Inferior parietal cortex (tissue), 1 donor: ENCODE data around the gene HHLA2.
"Not testable (repeated sequence)": the region's sequence is repeated elsewhere in the genome, so short reads cannot be mapped to it uniquely, and the experiment has no call there.

Source experiments
- DNase-seq: peaks from one replicate; pipeline ENCODE4 v3.0.0-alpha.2; 2016; ENCODE audit errors: extremely low spot score

The HHLA2 gene, protein sequence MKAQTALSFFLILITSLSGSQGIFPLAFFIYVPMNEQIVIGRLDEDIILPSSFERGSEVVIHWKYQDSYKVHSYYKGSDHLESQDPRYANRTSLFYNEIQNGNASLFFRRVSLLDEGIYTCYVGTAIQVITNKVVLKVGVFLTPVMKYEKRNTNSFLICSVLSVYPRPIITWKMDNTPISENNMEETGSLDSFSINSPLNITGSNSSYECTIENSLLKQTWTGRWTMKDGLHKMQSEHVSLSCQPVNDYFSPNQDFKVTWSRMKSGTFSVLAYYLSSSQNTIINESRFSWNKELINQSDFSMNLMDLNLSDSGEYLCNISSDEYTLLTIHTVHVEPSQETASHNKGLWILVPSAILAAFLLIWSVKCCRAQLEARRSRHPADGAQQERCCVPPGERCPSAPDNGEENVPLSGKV

GRCh38 chr3:108296239-108296638, at the start of gene HHLA2:
Gene HHLA2 (plus strand): TSS chr3:108296548. CDS start chr3:108351814, 55,266 bp downstream.
- no peak for DNase-seq

DNA sequence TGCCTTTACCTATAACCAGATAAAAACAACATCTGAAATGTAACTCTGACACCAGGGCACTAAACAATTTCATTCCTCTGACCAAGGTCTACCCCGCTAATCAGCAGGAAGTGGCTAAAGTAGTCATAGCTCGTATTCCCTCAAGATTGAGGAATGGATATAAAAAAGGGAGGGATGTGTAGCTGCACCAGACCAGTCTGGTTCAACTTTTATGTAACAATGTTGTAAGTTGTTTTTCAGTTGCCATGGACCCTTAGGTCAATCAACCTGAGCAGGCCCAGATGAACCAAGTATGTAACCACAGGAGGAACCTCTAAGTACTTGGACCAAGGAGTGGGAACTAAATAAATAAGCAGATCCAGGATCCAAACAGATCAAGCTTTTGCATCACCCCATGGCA, 45.7 kb upstream of the HHLA2 start:
- no peak for DNase-seq

DNA sequence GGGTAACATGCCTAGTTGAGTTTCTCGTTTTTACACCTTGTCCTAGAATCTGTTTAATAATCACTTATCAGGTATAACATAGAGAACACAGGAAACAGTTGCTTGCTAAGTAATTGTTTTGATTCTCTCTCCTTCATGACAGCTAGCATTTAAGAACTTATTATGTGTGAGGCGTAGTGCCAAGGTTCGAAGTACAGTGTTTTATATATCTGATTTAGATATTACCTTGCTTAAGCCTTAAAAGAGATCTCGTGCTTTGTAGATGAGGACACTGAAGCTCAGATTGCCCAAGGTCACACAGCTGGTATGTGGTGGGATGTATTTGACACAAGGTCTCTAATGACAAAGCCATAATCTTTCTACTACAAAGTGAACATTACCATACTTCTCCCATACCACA, 45.1 kb upstream of the HHLA2 start:
- DNase-seq: no peak

DNA sequence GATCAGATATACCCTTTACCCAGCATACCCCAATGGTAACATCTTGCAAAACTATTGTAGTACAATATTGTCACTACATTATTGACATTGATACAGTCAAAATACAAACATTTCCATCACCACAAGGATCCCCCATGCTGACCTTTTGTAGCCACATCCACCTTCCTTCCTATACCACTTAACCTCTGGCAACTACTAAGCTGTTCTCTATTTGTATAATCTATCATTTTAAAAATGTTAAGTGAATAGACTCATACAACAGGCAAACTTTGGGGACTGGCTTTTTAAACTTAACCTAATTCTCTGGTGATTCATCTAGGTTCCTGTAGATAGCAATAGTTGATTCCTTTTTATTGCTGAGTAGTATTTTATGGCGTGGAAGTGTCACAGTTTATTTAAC, 44.5 kb upstream of the HHLA2 start:
- no peak for DNase-seq

DNA sequence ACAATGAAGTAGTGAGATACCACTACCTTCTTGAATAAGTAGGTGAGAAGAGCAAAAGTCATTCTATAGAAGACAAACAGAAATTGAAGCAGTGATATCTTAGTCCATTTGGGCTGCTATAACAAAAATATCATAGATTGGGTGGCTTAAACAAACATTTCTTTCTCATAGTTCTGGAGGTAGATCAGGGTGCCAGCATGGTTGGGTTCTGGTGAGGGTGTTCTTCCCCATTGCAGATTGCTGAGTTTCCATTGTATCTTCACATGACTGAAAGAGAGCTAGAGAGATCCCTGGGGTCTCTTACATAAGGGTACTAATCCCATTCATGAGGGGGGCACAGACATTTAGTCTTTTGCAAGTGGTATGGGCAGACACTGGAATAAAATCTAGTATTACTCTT, 41.2 kb upstream of the HHLA2 start:
- DNase-seq: no peak

GRCh38 chr3:108264534-108265298, 31.6 kb upstream of the HHLA2 start:
- DNase-seq: not testable (repeated sequence)

DNA sequence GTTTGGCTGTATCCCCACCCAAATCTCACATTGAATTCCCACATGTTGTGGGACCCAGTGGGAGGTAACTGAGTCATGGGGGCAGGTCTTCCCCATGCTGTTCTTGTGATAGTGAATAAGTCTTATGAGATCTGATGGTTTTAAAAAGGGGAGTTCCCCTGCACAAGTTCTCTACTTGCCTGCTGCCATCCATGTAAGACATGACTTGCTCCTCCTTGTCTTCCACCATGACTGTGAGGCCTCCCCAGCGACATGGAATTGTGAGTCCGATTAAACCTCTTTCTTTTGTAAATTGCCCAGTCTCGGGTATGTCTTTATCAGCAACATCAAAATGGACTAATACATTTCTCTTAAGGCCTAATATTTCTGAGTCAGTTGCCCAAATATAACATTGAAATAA, 28.1 kb upstream of the HHLA2 start:
- DNase-seq: not testable (repeated sequence)

- no peak for DNase-seq
Observed at GRCh38 chr3:108271626-108272025, 24.7 kb upstream of the HHLA2 start.

DNA sequence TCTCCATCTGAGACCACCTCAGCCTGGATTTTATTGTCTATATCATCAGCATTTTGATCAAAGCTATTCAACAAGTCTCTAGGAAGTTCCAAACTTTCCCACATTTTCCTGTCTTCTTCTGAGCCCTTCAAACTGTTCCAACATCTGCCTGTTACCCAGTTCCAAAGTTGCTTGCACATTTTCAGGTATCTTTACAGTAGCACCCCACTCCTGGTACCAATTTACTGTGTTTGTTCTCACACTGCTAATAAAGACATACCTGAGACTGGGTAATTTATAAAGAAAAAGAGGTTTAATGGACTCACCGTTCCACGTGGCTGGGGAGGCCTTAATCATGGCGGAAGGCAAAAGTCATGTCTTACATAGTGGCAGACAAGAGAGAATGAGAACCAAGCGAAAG, 17.3 kb upstream of the HHLA2 start:
- not testable (repeated sequence) for DNase-seq

GRCh38 chr3:108280476-108280875, 15.9 kb upstream of the HHLA2 start:
- no peak for DNase-seq

DNA sequence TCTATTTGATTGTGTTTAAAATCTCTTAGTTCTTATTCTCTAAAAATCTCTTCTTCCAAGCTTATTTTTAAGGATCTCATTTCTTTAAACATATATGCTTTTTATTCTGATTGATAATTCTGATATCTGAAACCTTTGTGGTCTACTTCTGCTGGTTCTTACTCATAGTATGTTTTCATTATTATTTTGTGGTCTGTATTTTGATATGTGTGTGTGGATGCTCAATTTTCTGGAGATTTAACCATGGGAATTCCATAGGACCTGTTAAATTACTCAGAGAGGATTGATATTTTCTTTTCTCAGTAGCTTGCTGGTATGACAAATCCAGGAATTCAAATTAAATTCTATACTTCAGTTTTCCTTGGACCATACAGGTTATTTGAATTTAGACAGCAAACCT, 14.7 kb upstream of the HHLA2 start:
- no peak for DNase-seq

GRCh38 chr3:108283006-108283405, 13.3 kb upstream of the HHLA2 start:
- DNase-seq: no peak

GRCh38 chr3:108283989-108284388, 12.4 kb upstream of the HHLA2 start:
- DNase-seq: no peak

GRCh38 chr3:108285176-108285575, 11.2 kb upstream of the HHLA2 start:
- no peak for DNase-seq

DNA sequence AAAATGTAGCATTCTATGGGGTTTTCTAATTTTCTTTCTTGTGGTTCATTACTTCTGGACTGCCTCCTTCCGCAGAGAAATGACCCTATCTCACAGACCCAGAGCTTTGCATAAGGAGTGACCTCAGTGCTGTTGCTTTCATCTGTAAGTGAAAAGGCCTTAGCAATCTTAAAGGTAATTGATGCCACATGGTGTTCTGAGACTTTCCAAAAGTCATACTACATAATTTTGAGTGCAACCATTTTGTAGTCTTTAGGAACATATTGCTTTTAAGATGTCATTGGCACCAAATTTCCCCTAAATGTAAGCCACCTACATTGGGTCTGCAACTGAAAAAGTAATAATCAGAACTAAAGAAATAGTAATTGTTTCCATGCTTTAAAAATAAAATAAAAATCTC, 9.2 kb upstream of the HHLA2 start:
- no peak for DNase-seq

DNA sequence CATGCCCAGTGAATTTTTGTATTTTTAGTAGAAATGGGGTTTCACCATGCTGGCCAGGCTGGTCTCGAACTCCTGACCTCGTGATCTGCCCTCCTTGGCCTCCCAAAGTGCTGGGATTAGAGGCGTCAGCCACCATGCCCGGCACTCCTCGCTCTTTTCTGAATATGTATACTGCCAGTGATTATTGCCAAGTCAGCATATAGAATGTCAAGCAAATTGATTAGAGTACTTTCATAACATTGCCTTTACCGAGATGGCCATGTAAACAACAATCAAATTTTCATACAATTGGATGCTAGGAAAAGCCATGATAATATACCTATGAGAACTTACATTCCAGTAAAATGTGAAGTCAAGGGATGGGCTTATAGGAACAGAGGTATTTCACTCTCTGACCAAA, 8.2 kb upstream of the HHLA2 start:
- DNase-seq: not testable (repeated sequence)

DNA sequence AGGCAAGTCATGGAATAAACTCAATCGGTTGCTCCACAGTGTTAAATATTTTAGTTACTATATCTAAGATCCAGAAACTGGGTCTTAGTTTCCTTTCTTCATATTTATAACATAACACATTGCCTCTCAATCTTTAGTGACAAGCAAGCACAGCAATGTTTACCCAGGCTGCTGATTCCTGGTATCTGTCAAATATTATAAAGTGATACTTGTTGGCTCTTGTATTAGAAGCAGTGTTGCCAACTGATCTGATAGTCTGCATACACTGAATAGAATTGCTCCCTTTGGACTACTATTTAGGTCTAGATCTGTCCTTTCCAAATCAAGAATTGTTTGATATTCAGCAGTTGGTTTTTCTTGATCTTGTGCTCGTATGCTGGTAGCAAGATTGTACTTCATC, 7.2 kb upstream of the HHLA2 start:
- no peak for DNase-seq

- DNase-seq: no peak
Observed at GRCh38 chr3:108292450-108292849, 3.9 kb upstream of the HHLA2 start.

GRCh38 chr3:108292905-108293328, 3.4 kb upstream of the HHLA2 start:
- DNase-seq: no peak

DNA sequence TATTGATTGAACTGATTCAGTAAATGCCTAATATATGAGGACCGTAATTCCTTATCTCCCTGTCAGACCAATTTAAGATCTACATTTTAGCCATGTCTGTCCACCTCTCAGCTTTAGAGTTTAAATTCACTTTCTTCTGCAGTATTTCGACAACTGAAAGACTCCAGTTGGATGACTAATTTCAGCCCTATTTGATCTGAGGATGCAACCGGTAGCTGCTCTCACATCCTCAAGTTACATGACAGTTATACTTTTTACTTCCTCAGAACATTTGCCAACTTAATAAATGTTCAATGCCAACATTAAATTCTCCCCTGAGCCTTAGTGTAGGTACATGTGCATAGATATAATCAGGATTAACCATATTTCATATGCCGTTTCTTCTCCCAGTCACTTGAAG, 2.5 kb upstream of the HHLA2 start:
- DNase-seq: no peak

GRCh38 chr3:108295421-108296175, 750 bp upstream of the HHLA2 start:
- no peak for DNase-seq

DNA sequence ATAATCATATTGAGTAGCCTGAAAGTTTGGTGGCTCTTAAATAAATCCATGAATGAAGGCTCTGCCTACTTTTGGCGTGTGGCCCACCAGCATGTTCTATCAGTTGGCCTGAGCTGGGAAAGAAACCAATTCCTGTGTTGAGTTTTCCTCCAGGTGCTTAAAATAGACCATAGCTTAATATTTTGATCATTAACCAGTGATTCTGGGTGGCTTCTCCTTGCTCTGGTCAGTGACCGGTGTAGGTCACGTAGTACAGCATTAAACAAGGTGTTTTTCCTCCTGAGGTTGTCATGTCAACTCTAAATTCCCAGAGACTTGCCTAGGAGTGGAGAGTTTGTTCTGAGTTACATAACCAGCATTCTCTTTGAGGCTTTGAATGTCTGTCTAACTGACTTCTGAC, 1.3 kb downstream of the HHLA2 start:
- DNase-seq: no peak
